ENCODE results near the gene CEP170B.

The CEP170B gene

DNA sequence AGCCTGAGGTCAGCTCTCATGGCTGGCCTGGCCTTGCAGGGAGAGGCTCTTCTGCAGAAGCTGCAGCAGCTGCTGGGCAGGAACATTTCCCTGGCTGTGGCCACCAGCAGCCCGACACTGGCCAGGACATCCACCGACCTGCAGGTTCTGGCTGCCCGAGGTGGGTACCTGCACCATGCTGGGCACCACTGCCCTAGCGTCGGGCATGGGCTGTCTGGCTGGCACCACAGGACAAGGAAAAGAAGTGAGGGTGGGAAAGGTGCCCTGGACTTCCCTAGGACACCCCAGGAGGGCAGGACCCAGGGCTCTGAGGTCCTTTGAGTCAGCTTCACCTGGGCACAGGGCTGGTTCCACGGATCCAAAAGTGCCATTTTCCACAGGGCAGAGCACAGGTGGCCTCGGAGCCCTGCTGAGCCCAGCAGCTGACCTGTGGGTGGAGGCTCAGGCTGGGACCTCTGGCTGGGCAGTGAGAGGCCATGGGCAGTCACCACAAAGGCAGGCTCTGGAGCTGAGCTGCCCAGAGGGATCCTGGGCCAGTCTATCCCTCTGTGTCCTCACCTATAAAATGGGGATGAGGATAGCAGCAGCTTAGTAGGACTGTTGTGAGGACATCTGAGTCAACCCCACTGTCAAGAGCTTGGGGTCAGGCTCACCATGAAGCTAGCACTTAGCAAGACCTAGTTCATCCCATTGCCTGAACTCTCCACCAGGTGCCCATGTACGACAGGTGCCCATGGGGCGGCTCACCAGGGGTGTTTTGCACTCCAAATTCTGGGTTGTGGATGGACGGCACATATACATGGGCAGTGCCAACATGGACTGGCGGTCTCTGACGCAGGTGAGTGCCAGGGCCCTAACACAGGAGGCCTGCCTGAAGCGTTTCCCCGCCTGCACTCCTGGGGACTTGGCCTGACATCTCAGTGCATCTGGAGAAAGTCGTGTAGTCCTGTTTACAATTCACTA is 64.5 kb downstream of the CEP170B start:
- no peak overlapping the region for H3K27ac Mint-ChIP-seq (ENCODE audit: low read depth)
- no peaks in the 10 kb centered on the region for H3K9me3 Mint-ChIP-seq
- no peak for DNase-seq (ENCODE audit: low spot score in 2 of 2)
- peaks cover 16% of the 10 kb centered on the region for H3K27me3 Mint-ChIP-seq
- H3K4me1 Mint-ChIP-seq, result peaks cover 3% of the 10 kb centered on the region
- H3K36me3 Mint-ChIP-seq (ENCODE audit: insufficient read depth), result peaks cover 2% of the 10 kb centered on the region
- ATAC-seq (replicated peaks; ENCODE audit: extremely low read depth, poor library complexity, severe bottlenecking), result no peak
- H3K4me3 Mint-ChIP-seq, result no peak overlapping the region

DNA sequence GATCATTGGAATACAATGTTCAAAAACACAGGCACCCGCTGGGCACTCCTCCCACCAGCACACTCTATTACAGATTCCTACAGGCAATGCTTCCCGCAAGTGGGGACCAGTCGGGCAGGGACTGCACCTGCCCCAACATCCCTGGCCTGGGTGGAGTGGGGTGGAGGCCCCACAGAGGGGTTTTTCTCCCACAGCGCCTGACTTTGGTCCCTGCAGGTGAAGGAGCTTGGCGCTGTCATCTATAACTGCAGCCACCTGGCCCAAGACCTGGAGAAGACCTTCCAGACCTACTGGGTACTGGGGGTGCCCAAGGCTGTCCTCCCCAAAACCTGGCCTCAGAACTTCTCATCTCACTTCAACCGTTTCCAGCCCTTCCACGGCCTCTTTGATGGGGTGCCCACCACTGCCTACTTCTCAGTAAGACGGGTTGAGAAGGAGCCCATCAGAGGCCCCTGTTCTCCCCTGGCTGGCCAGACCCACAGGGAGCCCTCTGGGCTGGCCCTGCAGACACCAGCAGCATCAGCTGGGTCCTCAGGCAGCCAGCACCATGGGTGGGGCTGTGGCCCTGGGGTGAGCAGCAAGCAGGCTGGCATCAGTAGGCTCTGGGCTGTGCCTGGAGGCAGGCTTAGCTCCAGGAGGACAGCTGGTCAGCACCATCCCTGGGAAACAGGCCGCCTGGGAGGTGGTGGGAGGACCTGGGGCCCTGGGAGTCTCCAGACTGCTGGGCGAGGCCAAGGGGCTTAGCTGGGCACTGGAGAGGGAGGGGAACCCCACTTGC is 65.6 kb downstream of the CEP170B start:
- no peak overlapping the region for H3K4me3 Mint-ChIP-seq
- no peak for ATAC-seq (replicated peaks; ENCODE audit: extremely low read depth, poor library complexity, severe bottlenecking)
- H3K36me3 Mint-ChIP-seq (ENCODE audit: insufficient read depth), result peaks cover 4% of the 10 kb centered on the region
- H3K27ac Mint-ChIP-seq (ENCODE audit: low read depth), result no peak overlapping the region
- peaks cover 5% of the 10 kb centered on the region for H3K4me1 Mint-ChIP-seq
- H3K9me3 Mint-ChIP-seq, result no peaks in the 10 kb centered on the region
- peaks cover 26% of the 10 kb centered on the region for H3K27me3 Mint-ChIP-seq
- no peak for DNase-seq (ENCODE audit: low spot score in 2 of 2)

DNA sequence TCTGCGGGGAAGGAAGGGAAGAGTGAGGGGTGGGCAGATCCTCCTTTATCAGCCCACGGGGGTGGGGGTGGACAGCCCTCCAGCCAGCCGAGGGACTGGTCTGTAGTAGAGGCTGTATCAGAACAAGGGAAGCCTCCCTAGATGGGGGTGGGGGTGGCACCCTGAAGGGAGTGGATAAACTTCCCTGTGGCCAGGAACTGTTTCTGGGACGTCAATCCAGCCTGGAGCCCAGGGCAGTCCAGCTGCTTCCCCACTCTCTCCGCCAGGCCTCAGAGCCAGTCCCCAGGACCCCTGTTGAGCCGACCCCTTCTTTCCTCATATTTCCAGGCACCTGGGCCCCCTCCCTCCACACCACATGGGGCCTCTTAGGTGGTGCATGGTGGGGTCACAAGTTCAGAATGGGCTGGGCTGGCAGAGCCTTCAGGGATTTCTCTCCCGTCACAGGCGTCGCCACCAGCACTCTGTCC is 66.3 kb downstream of the CEP170B start:
- Mint-ChIP-seq H3K4me3 (no peak overlapping the region), H3K4me1 (peaks cover 5% of the 10 kb centered on the region), H3K27ac (ENCODE audit: low read depth) (no peak overlapping the region), H3K9me3 (no peaks in the 10 kb centered on the region), H3K36me3 (ENCODE audit: insufficient read depth) (peaks cover 4% of the 10 kb centered on the region), H3K27me3 (peaks cover 26% of the 10 kb centered on the region)
- DNase-seq (ENCODE audit: low spot score in 2 of 2) (no peak), ATAC-seq (replicated peaks; ENCODE audit: extremely low read depth, poor library complexity, severe bottlenecking) (no peak)

DNA sequence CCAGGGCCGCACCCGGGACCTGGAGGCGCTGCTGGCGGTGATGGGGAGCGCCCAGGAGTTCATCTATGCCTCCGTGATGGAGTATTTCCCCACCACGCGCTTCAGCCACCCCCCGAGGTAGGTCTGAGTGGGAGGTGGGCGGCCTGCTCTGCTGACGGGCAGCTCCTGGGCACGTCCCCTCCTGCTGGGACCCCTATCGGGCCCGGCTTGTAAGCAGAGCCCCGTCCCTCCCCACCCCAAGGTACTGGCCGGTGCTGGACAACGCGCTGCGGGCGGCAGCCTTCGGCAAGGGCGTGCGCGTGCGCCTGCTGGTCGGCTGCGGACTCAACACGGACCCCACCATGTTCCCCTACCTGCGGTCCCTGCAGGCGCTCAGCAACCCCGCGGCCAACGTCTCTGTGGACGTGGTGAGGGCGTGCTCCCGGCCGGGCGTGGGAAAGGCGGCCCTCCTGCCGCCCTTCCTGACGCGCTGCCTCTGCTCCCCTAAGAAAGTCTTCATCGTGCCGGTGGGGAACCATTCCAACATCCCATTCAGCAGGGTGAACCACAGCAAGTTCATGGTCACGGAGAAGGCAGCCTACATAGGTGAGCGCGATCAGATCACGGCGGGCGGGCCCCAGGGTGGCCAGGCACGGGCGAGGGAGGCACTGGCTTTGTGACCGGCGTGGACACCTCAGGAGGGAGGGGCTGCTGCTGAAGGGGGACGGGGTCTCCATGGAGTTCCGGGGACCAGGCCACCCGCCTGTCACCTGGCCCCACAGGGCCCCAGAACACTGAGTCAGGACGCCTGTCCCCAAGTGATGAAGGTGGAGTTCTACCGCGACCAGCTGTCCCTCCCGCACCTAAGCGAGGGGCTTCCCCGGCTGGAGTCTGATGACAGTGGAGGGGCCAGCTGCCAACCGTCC is 67.0 kb downstream of the CEP170B start:
- no peak for ATAC-seq (replicated peaks; ENCODE audit: extremely low read depth, poor library complexity, severe bottlenecking)
- Mint-ChIP-seq H3K27me3 (peaks cover 26% of the 10 kb centered on the region), H3K4me3 (peak overlapping the region; percentile 54), H3K4me1 (peaks cover 5% of the 10 kb centered on the region), H3K27ac (ENCODE audit: low read depth) (no peak overlapping the region), H3K9me3 (no peaks in the 10 kb centered on the region), H3K36me3 (ENCODE audit: insufficient read depth) (peaks cover 4% of the 10 kb centered on the region)
- no peak for DNase-seq (ENCODE audit: low spot score in 2 of 2)

DNA sequence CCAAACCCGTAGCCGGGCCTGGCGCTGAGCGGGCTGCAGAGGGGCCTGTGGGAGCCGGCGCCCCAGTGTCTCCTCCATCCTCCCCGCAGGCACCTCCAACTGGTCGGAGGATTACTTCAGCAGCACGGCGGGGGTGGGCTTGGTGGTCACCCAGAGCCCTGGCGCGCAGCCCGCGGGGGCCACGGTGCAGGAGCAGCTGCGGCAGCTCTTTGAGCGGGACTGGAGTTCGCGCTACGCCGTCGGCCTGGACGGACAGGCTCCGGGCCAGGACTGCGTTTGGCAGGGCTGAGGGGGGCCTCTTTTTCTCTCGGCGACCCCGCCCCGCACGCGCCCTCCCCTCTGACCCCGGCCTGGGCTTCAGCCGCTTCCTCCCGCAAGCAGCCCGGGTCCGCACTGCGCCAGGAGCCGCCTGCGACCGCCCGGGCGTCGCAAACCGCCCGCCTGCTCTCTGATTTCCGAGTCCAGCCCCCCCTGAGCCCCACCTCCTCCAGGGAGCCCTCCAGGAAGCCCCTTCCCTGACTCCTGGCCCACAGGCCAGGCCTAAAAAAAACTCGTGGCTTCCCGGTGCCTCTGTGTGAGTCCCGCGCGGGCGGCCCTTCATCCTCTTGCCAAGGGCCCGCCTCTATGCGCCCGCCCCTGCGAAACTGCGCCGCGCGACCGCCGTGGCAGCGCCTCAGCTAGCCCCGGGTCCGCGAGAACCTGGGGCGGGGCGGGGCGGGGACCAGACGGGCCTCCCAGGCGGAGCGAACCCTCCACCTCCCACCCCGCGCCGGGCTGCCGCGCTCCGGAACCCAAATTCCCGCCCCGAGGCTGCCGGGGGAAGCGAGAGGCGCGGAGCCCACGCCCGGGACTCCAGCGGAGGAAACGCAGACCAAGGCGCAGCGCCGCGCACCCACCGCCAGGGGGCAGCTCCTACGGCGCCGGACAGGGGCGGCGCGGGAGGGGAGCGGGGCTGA is 67.9 kb downstream of the CEP170B start:
- Mint-ChIP-seq H3K9me3 (no peaks in the 10 kb centered on the region), H3K36me3 (ENCODE audit: insufficient read depth) (peaks cover 4% of the 10 kb centered on the region), H3K4me1 (peaks cover 5% of the 10 kb centered on the region), H3K27me3 (peaks cover 26% of the 10 kb centered on the region), H3K4me3 (peak overlapping the region; percentile 66), H3K27ac (ENCODE audit: low read depth) (no peak overlapping the region)
- DNase-seq (ENCODE audit: low spot score in 2 of 2), result peak; percentile 64 to 79
- peak; percentile 79 for ATAC-seq (replicated peaks; ENCODE audit: extremely low read depth, poor library complexity, severe bottlenecking)

DNA sequence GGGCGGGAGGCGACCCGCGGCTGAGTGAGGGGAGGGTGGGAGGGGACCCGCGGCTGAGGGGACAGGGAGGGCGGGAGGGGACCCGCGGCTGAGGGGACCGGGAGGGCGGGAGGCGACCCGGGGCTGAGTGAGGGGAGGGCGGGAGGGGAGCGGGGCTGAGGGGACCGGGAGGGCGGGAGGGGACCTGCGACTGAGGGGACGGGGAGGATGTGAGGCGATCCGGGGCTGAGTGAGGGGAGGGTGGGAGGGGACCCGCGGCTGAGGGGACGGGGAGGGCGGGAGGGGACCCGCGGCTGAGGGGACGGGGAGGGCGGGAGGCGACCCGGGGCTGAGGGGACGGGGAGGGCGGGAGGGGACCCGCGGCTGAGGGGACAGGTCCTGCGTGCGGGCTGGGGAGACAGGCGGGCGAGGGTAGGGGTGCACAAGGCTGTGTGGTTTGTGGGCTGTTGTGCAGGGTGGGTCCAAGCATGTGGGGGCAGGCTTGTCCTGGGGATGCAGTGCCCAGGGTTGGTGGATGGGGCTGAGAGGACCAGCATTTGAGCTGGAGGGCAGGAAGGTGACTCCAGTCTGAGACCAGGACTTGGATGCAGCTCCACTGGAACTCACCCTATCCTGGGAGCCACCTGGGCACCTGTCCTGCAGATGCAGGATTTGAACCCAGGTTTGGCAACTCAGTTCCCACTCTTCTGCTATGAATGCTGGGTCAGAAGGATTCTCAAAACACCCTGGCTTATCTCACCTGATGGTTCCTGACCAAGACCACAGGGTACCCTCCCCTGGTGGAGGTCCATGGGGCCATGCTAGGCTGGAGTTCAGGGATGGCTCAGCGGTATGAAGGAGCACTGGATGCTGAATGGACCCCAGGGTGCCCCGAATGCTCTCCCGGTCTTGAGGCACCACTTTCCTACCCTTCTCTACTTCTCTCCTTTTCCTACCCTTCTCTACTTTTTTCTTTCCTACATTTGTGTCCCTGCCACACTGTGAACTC is 69.0 kb downstream of the CEP170B start:
- H3K4me1 Mint-ChIP-seq, result peaks cover 5% of the 10 kb centered on the region
- H3K9me3 Mint-ChIP-seq, result no peaks in the 10 kb centered on the region
- DNase-seq (ENCODE audit: low spot score in 2 of 2), result no peak
- no peak overlapping the region for H3K27ac Mint-ChIP-seq (ENCODE audit: low read depth)
- ATAC-seq (replicated peaks; ENCODE audit: extremely low read depth, poor library complexity, severe bottlenecking), result no peak
- H3K4me3 Mint-ChIP-seq, result peak overlapping the region; percentile 66
- peaks cover 4% of the 10 kb centered on the region for H3K36me3 Mint-ChIP-seq (ENCODE audit: insufficient read depth)
- H3K27me3 Mint-ChIP-seq, result peaks cover 28% of the 10 kb centered on the region

DNA sequence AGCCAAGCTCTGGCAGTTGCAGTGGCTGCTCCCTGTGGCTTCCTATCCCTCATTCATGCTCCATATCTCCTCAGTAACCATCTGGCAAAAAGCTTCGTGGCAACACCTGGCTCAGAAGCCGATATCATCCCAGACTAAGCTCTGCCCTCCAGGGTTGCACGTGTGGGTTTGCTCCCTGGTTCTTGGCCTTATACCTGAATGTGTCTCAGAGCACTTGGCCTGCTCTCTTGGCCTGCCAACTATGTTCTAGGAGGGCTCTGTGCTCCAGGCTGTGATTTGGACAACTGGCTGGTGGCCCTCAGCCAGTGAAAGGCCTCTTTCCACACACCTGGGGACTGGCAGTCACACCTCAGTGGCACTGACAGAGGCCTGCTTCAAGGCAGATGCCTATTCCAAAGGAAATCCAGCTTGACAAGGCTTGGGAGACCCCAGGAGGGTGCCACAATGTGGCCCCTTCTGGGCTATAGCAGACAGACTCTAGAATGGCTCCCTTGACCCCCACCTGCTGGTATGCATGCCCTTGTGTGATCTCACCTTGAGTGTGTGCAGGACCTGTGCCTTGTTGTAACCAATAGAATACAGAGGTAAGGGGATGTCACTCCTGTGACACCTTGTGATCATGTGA is 70.1 kb downstream of the CEP170B start:
- H3K9me3 Mint-ChIP-seq, result no peaks in the 10 kb centered on the region
- peaks cover 4% of the 10 kb centered on the region for H3K36me3 Mint-ChIP-seq (ENCODE audit: insufficient read depth)
- H3K4me3 Mint-ChIP-seq, result peak overlapping the region; percentile 66
- no peak overlapping the region for H3K27ac Mint-ChIP-seq (ENCODE audit: low read depth)
- ATAC-seq (replicated peaks; ENCODE audit: extremely low read depth, poor library complexity, severe bottlenecking), result no peak
- peaks cover 5% of the 10 kb centered on the region for H3K4me1 Mint-ChIP-seq
- no peak for DNase-seq (ENCODE audit: low spot score in 2 of 2)
- H3K27me3 Mint-ChIP-seq, result peaks cover 29% of the 10 kb centered on the region

DNA sequence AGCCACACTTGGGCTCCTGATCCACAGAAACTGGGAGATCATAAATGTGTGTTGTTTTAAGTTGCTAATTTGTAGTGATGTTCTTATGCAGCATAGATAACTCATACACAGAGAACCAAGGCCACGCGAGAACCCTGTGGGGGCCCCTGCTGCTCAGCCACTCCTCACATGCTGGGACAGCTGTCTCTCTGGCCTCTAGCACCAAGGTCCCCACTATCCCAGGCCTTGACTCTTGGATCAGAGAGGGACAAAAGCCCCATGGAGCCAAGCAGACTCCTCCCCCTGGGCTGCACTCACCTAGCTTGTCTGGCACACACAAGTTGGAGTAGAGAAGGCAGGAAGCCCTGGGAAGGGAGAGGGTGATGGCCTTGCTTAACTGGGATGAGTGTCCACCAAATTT is 70.9 kb downstream of the CEP170B start:
- DNase-seq (ENCODE audit: low spot score in 2 of 2) (no peak), ATAC-seq (replicated peaks; ENCODE audit: extremely low read depth, poor library complexity, severe bottlenecking) (no peak)
- H3K9me3 Mint-ChIP-seq, result no peaks in the 10 kb centered on the region

DNA sequence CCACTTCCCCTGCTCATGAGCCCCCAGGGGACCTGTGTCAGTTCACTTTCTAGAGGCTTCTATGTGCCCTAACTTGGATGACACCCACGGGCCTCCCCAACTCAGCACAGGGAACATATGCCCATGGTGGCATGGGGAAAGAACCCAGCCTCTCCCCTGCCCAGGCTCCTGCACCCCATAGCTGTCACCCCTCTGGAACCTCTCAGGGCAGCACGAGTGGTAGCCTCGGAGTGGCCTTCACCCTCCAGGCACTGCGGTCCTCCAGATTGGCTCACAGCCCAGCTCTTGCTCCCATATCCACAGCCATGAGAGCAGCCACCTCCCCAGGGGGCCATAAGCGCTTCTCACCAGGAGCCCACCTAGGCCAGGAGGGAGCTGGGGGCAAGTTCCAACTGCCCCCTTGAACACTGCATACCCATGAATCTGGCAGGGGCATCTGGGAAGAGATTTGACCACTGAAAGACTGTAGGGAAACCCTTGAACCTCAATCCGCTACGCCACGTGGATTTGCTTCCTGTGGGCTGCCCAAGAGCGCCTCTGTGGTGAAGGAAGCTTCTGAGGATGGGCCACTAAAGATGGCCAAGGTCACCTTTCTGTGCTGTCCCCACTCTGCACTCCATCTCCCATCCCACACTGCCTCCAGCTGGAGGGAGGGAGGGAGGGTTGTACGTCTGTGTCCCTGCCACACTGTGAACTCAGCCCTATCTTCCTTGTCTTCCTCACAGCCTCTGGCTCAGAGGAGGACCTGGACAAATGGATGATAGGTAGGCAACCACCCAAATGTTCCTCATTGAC is 71.5 kb downstream of the CEP170B start:
- Mint-ChIP-seq H3K9me3 (no peaks in the 10 kb centered on the region), H3K4me1 (peaks cover 5% of the 10 kb centered on the region), H3K27ac (ENCODE audit: low read depth) (no peak overlapping the region), H3K36me3 (ENCODE audit: insufficient read depth) (peaks cover 4% of the 10 kb centered on the region), H3K4me3 (no peak overlapping the region), H3K27me3 (peaks cover 40% of the 10 kb centered on the region)
- ATAC-seq (replicated peaks; ENCODE audit: extremely low read depth, poor library complexity, severe bottlenecking) (no peak), DNase-seq (ENCODE audit: low spot score in 2 of 2) (no peak)

More for the DNA sequence above, 70.9 kb downstream of the CEP170B start:
- H3K27me3 Mint-ChIP-seq, result peaks cover 38% of the 10 kb centered on the region
- no peak overlapping the region for H3K27ac Mint-ChIP-seq (ENCODE audit: low read depth)
- H3K4me1 Mint-ChIP-seq, result peaks cover 5% of the 10 kb centered on the region
- no peak overlapping the region for H3K4me3 Mint-ChIP-seq
- peaks cover 4% of the 10 kb centered on the region for H3K36me3 Mint-ChIP-seq (ENCODE audit: insufficient read depth)

DNA sequence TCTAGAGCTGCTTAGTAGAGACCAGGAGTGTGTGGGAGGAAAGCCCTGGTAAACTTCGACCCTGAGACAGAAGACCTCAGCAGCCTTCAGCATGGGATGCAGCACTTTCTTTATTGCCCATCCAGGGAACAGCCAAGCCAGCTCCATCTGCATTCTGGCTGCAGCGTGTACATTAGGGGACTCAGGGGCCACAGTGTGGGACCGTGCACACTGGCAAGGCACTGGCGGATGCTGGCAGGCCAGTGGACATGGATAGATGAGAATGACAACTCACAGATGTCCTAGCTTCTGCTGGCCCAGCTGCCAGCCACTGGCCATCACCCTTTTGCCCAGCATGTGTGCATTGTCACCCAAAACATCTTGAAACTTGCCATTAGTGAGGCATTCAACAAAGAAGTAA is 72.1 kb downstream of the CEP170B start:
- no peak for ATAC-seq (replicated peaks; ENCODE audit: extremely low read depth, poor library complexity, severe bottlenecking)
- Mint-ChIP-seq H3K27ac (ENCODE audit: low read depth) (no peak overlapping the region), H3K4me3 (no peak overlapping the region), H3K9me3 (no peaks in the 10 kb centered on the region), H3K4me1 (peaks cover 5% of the 10 kb centered on the region), H3K27me3 (peaks cover 40% of the 10 kb centered on the region), H3K36me3 (ENCODE audit: insufficient read depth) (peaks cover 4% of the 10 kb centered on the region)
- DNase-seq (ENCODE audit: low spot score in 2 of 2), result no peak
